ENCODE results near the gene ELMO2.

Gene ELMO2

DNA sequence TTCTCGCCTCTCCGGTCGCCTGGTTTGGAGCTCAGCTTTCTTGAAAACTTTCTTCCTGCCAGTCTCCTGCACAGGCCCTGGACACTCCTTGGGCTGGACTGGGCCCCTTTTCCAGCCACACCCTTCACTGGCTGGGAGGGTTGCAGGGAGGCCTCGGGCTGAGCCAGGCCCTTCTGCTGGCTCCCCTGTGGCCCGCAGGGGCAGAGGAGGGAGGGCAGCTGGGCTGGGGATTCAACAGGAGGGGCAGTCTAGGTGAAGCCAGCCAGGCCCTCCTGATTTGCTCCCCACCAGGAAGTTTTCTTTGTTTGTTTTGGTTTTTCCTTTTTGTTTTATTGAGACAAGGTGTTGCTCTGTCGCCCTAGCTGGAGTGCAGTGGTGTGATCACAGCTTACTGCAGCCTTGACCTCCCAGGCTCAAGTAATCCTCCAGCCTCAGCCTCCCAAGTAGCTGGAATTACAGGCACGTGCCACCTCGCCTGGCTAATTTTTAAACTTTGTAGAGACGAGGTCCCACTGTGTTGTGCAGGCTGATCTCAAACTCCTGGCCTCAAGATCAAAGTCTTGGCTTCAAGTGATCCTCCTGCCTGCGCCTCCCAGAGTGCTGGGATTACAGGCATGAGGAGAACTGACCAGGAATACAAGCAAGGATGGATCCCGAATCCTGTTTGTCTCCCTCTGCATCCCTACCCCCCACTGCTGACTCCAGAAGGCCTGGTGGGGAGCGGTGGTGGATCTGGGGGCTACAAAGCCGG lies 74.6 kb downstream of the ELMO2 start:
- peaks cover 53 to 54% of the 10 kb centered on the region in 2 donors for H3K27me3 ChIP-seq (ENCODE audit: control insufficient read depth in 1 of 2, insufficient read depth in 2 of 2, low read length in 2 of 2)
- H3K27ac ChIP-seq (ENCODE audit: low read length), result no peak overlapping the region

GRCh38 chr20:46330831-46331371 lies 75.5 kb downstream of the ELMO2 start:
- Histone ChIP-seq H3K36me3 (ENCODE audit: control insufficient read depth in 2 of 2, insufficient read depth in 2 of 2, low read length in 2 of 2) (no peaks in the 10 kb centered on the region), H3K4me3 (ENCODE audit: low read length in 2 of 2) (no peak overlapping the region), H3K27ac (ENCODE audit: low read length) (no peak overlapping the region), H3K4me1 (ENCODE audit: control insufficient read depth, insufficient read depth, low read length) (no peaks in the 10 kb centered on the region), H3K9me3 (ENCODE audit: control insufficient read depth in 2 of 2, low read length in 2 of 2) (no peaks in the 10 kb centered on the region), H3K9ac (ENCODE audit: low read length in 2 of 2) (no peak overlapping the region), H3K27me3 (ENCODE audit: control insufficient read depth in 1 of 2, insufficient read depth in 2 of 2, low read length in 2 of 2) (peaks cover 54 to 56% of the 10 kb centered on the region in 2 donors)

More for the DNA sequence above, 74.6 kb downstream of the ELMO2 start:
- no peak overlapping the region for H3K9ac ChIP-seq (ENCODE audit: low read length in 2 of 2)
- no peaks in the 10 kb centered on the region for H3K9me3 ChIP-seq (ENCODE audit: control insufficient read depth in 2 of 2, low read length in 2 of 2)
- H3K4me3 ChIP-seq (ENCODE audit: low read length in 2 of 2), result no peak overlapping the region
- no peaks in the 10 kb centered on the region for H3K36me3 ChIP-seq (ENCODE audit: control insufficient read depth in 2 of 2, insufficient read depth in 2 of 2, low read length in 2 of 2)
- H3K4me1 ChIP-seq (ENCODE audit: control insufficient read depth, insufficient read depth, low read length), result no peaks in the 10 kb centered on the region

- Histone ChIP-seq H3K4me1 (ENCODE audit: control insufficient read depth, insufficient read depth, low read length) (no peaks in the 10 kb centered on the region), H3K9me3 (ENCODE audit: control insufficient read depth in 2 of 2, low read length in 2 of 2) (no peaks in the 10 kb centered on the region), H3K4me3 (ENCODE audit: low read length in 2 of 2) (no peak overlapping the region), H3K9ac (ENCODE audit: low read length in 2 of 2) (no peak overlapping the region), H3K27me3 (ENCODE audit: control insufficient read depth in 1 of 2, insufficient read depth in 2 of 2, low read length in 2 of 2) (peaks cover 53 to 58% of the 10 kb centered on the region in 2 donors), H3K27ac (ENCODE audit: low read length) (no peak overlapping the region), H3K36me3 (ENCODE audit: control insufficient read depth in 2 of 2, insufficient read depth in 2 of 2, low read length in 2 of 2) (no peaks in the 10 kb centered on the region)
These were observed 76.2 kb downstream of the ELMO2 start for GRCh38 chr20:46330072-46330763.

GRCh38 chr20:46328200-46328882 lies 78.1 kb downstream of the ELMO2 start:
- H3K27me3 ChIP-seq (ENCODE audit: control insufficient read depth in 1 of 2, insufficient read depth in 2 of 2, low read length in 2 of 2), result peaks cover 46 to 53% of the 10 kb centered on the region in 2 donors
- no peak overlapping the region for H3K27ac ChIP-seq (ENCODE audit: low read length)
- H3K9me3 ChIP-seq (ENCODE audit: control insufficient read depth in 2 of 2, low read length in 2 of 2), result no peaks in the 10 kb centered on the region
- no peaks in the 10 kb centered on the region for H3K4me1 ChIP-seq (ENCODE audit: control insufficient read depth, insufficient read depth, low read length)
- H3K36me3 ChIP-seq (ENCODE audit: control insufficient read depth in 2 of 2, insufficient read depth in 2 of 2, low read length in 2 of 2), result no peaks in the 10 kb centered on the region
- no peak overlapping the region for H3K4me3 ChIP-seq (ENCODE audit: low read length in 2 of 2)
- H3K9ac ChIP-seq (ENCODE audit: low read length in 2 of 2), result no peak overlapping the region

- Histone ChIP-seq H3K9ac (ENCODE audit: low read length in 2 of 2) (no peak overlapping the region), H3K27ac (ENCODE audit: low read length) (no peak overlapping the region), H3K9me3 (ENCODE audit: control insufficient read depth in 2 of 2, low read length in 2 of 2) (no peaks in the 10 kb centered on the region), H3K36me3 (ENCODE audit: control insufficient read depth in 2 of 2, insufficient read depth in 2 of 2, low read length in 2 of 2) (no peaks in the 10 kb centered on the region), H3K4me1 (ENCODE audit: control insufficient read depth, insufficient read depth, low read length) (no peaks in the 10 kb centered on the region), H3K4me3 (ENCODE audit: low read length in 2 of 2) (no peak overlapping the region), H3K27me3 (ENCODE audit: control insufficient read depth in 1 of 2, insufficient read depth in 2 of 2, low read length in 2 of 2) (peaks cover 43 to 53% of the 10 kb centered on the region in 2 donors)
These were observed 78.9 kb downstream of the ELMO2 start for GRCh38 chr20:46327557-46327956.

DNA sequence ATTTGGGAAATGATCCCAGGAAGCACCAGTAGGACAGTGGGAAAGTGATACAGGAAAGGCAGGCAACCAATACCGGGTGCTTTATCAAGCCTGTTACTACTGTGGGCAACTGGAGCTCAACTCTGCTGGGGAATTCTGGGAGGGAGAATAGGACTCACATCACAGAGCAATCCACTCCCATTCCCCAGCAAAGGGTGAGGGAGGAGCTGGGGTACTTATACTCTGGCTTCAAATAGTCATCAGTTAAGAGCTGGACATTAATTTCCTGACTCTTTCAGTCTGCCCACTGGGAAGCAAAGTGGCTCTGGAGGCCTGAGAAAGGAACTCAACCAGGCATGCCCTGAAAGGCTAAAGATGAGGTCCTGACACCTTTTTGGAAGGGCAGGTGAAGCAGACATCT lies 80.6 kb downstream of the ELMO2 start:
- H3K9ac ChIP-seq (ENCODE audit: low read length in 2 of 2), result no peak overlapping the region
- no peaks in the 10 kb centered on the region for H3K9me3 ChIP-seq (ENCODE audit: control insufficient read depth in 2 of 2, low read length in 2 of 2)
- H3K27me3 ChIP-seq (ENCODE audit: control insufficient read depth in 1 of 2, insufficient read depth in 2 of 2, low read length in 2 of 2), result peaks cover 44 to 50% of the 10 kb centered on the region in 2 donors
- no peak overlapping the region for H3K27ac ChIP-seq (ENCODE audit: low read length)
- no peaks in the 10 kb centered on the region for H3K36me3 ChIP-seq (ENCODE audit: control insufficient read depth in 2 of 2, insufficient read depth in 2 of 2, low read length in 2 of 2)
- H3K4me3 ChIP-seq (ENCODE audit: low read length in 2 of 2), result no peak overlapping the region
- H3K4me1 ChIP-seq (ENCODE audit: control insufficient read depth, insufficient read depth, low read length), result no peaks in the 10 kb centered on the region

- H3K36me3 ChIP-seq (ENCODE audit: control insufficient read depth in 2 of 2, insufficient read depth in 2 of 2, low read length in 2 of 2), result no peaks in the 10 kb centered on the region
- peaks cover 39 to 44% of the 10 kb centered on the region in 2 donors for H3K27me3 ChIP-seq (ENCODE audit: control insufficient read depth in 1 of 2, insufficient read depth in 2 of 2, low read length in 2 of 2)
- H3K4me1 ChIP-seq (ENCODE audit: control insufficient read depth, insufficient read depth, low read length), result no peaks in the 10 kb centered on the region
- no peak overlapping the region for H3K27ac ChIP-seq (ENCODE audit: low read length)
- H3K9me3 ChIP-seq (ENCODE audit: control insufficient read depth in 2 of 2, low read length in 2 of 2), result no peaks in the 10 kb centered on the region
- H3K9ac ChIP-seq (ENCODE audit: low read length in 2 of 2), result no peak overlapping the region
- no peak overlapping the region for H3K4me3 ChIP-seq (ENCODE audit: low read length in 2 of 2)
These were observed 81.3 kb downstream of the ELMO2 start for GRCh38 chr20:46324960-46325703.

GRCh38 chr20:46324379-46324778 lies 82.0 kb downstream of the ELMO2 start:
- Histone ChIP-seq H3K36me3 (ENCODE audit: control insufficient read depth in 2 of 2, insufficient read depth in 2 of 2, low read length in 2 of 2) (no peaks in the 10 kb centered on the region), H3K9me3 (ENCODE audit: control insufficient read depth in 2 of 2, low read length in 2 of 2) (no peaks in the 10 kb centered on the region), H3K27me3 (ENCODE audit: control insufficient read depth in 1 of 2, insufficient read depth in 2 of 2, low read length in 2 of 2) (peaks cover 38 to 41% of the 10 kb centered on the region in 2 donors), H3K4me1 (ENCODE audit: control insufficient read depth, insufficient read depth, low read length) (no peaks in the 10 kb centered on the region), H3K9ac (ENCODE audit: low read length in 2 of 2) (no peak overlapping the region), H3K4me3 (ENCODE audit: low read length in 2 of 2) (no peak overlapping the region), H3K27ac (ENCODE audit: low read length) (no peak overlapping the region)

GRCh38 chr20:46323557-46323956 lies 82.9 kb downstream of the ELMO2 start:
- Histone ChIP-seq H3K4me1 (ENCODE audit: control insufficient read depth, insufficient read depth, low read length) (no peaks in the 10 kb centered on the region), H3K9me3 (ENCODE audit: control insufficient read depth in 2 of 2, low read length in 2 of 2) (no peaks in the 10 kb centered on the region), H3K27ac (ENCODE audit: low read length) (no peak overlapping the region), H3K36me3 (ENCODE audit: control insufficient read depth in 2 of 2, insufficient read depth in 2 of 2, low read length in 2 of 2) (no peaks in the 10 kb centered on the region), H3K27me3 (ENCODE audit: control insufficient read depth in 1 of 2, insufficient read depth in 2 of 2, low read length in 2 of 2) (peaks cover 33 to 35% of the 10 kb centered on the region in 2 donors), H3K4me3 (ENCODE audit: low read length in 2 of 2) (no peak overlapping the region), H3K9ac (ENCODE audit: low read length in 2 of 2) (no peak overlapping the region)

DNA sequence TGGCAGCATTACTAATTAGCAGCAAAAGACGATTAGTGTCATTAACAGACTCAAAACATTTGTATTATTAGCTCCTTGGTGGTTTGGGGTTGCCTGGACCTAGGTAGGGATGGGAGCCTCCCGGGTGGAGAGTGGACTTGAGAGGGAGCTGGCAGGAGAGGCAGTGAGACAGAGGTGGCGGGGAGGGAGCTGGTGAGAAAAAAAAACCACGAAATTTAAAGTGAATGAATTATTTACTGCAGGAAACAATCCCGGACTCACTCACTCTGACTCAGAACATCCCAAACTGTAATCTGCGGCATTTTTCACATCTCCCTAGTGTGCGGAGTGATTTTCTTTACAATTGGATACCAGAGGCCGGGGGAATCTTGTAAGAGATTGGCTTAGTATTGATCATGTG lies 83.8 kb downstream of the ELMO2 start:
- Histone ChIP-seq H3K4me3 (ENCODE audit: low read length in 2 of 2) (no peak overlapping the region), H3K36me3 (ENCODE audit: control insufficient read depth in 2 of 2, insufficient read depth in 2 of 2, low read length in 2 of 2) (no peaks in the 10 kb centered on the region), H3K27ac (ENCODE audit: low read length) (no peak overlapping the region), H3K4me1 (ENCODE audit: control insufficient read depth, insufficient read depth, low read length) (no peaks in the 10 kb centered on the region), H3K9ac (ENCODE audit: low read length in 2 of 2) (no peak overlapping the region), H3K27me3 (ENCODE audit: control insufficient read depth in 1 of 2, insufficient read depth in 2 of 2, low read length in 2 of 2) (peaks cover 31 to 33% of the 10 kb centered on the region in 2 donors), H3K9me3 (ENCODE audit: control insufficient read depth in 2 of 2, low read length in 2 of 2) (no peaks in the 10 kb centered on the region)

Data from stomach smooth muscle (tissue), 2 donors.